ENCODE results near the gene IFNL3.

DNA sequence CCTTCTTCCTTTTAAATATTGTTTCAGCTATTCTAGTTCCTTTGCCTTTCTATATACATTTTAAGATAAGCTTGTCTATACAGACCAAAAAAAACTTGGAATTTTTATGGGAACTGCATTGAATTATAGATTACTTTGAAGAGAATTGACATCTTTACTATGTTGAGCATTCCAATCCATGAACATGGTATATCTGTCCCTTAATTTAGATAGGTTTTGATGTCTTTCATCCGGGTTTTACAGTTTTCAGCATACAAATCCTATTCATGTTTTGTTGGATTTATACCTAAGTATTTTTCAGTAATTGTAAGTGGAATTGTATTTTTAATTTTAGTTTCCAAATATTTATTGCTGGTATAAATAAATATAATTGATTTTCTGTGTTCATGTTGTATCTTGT lies 39.2 kb upstream of the IFNL3 start:
- TF ChIP-seq, protein P1, sequence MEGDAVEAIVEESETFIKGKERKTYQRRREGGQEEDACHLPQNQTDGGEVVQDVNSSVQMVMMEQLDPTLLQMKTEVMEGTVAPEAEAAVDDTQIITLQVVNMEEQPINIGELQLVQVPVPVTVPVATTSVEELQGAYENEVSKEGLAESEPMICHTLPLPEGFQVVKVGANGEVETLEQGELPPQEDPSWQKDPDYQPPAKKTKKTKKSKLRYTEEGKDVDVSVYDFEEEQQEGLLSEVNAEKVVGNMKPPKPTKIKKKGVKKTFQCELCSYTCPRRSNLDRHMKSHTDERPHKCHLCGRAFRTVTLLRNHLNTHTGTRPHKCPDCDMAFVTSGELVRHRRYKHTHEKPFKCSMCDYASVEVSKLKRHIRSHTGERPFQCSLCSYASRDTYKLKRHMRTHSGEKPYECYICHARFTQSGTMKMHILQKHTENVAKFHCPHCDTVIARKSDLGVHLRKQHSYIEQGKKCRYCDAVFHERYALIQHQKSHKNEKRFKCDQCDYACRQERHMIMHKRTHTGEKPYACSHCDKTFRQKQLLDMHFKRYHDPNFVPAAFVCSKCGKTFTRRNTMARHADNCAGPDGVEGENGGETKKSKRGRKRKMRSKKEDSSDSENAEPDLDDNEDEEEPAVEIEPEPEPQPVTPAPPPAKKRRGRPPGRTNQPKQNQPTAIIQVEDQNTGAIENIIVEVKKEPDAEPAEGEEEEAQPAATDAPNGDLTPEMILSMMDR (optimal IDR thresholded peaks at IDR 0.05 in 1 of 3, IDR thresholded peaks at IDR 0.05 in 1 of 3, conservative IDR thresholded peaks at IDR 0.05 in 1 of 3; ENCODE audit: extremely low read depth in 1 of 3, insufficient read depth in 2 of 3, low read length in 3 of 3), result no peak
- no peak for TF ChIP-seq EZH2 (IDR thresholded peaks at IDR 0.05; ENCODE audit: low read length)

Data from keratinocyte (primary cell).